Measurements from ENCODE around the gene RPTOR.
A peak's percentile ranks its signal among the peaks of the same experiment; 100 is the strongest.

RPTOR gene

GRCh38 chr17:80892900-80893603 lies 348.4 kb downstream of the RPTOR start:
- H3K36me3 ChIP-seq: peaks cover 26 to 68% (median 52%) of the 10 kb centered on the region in 11 experiments
- H3K4me1 ChIP-seq: peaks cover 47 to 83% (median 63%) of the 10 kb centered on the region in 10 experiments
- H3K9ac ChIP-seq: peak overlapping the region in 3 of 11 experiments; percentile 19 to 63 (median 30); a peak in 1 of 22 replicates
- peaks cover 23 to 55% (median 33%) of the 10 kb centered on the region in 11 experiments for H3K27me3 ChIP-seq
- H4K20me1 ChIP-seq: peaks cover 46 to 98% (median 83%) of the 10 kb centered on the region in 11 experiments; a peak in 21 of 22 replicates
- H3K4me2 ChIP-seq: peak overlapping the region; percentile 89 to 98 (median 95)
- TF ChIP-seq Cebpa-rat (IDR thresholded peaks at IDR 0.05): no peak
- H3K27ac ChIP-seq: peak overlapping the region in 6 of 11 experiments; percentile 46 to 67 (median 60); a peak in 8 of 22 replicates
- H3K4me3 ChIP-seq: no peak overlapping the region
- H3K9me3 ChIP-seq (replicated peaks in 1 of 11): no peaks in the 10 kb centered on the region

- H3K27ac ChIP-seq: peak overlapping the region in 1 of 11 experiments; percentile 2; a peak in 1 of 22 replicates
- H3K4me2 ChIP-seq: peak overlapping the region; percentile 89 to 98 (median 95); a peak in 18 of 22 replicates
- peaks cover 46 to 81% (median 61%) of the 10 kb centered on the region in 10 experiments for H3K4me1 ChIP-seq
Measured at GRCh38 chr17:80893604-80894438, 349.2 kb downstream of the RPTOR start.

GRCh38 chr17:80894439-80894721 lies 349.7 kb downstream of the RPTOR start:
- Histone ChIP-seq H3K4me3 (no peak overlapping the region), H3K4me2 (peak overlapping the region in 2 of 11 experiments; percentile 5 to 28; a peak in 3 of 22 replicates), H3K9me3 (replicated peaks in 1 of 11) (no peaks in the 10 kb centered on the region), H4K20me1 (peaks cover 32 to 93% (median 79%) of the 10 kb centered on the region in 11 experiments; a peak in 21 of 22 replicates), H3K27me3 (peaks cover 13 to 44% (median 26%) of the 10 kb centered on the region in 11 experiments), H3K4me1 (peaks cover 41 to 81% (median 61%) of the 10 kb centered on the region in 10 experiments), H3K36me3 (peaks cover 26 to 56% (median 45%) of the 10 kb centered on the region in 11 experiments), H3K27ac (no peak overlapping the region), H3K9ac (no peak overlapping the region)
- no peak for TF ChIP-seq Cebpa-rat (IDR thresholded peaks at IDR 0.05)

More at GRCh38 chr17:80893604-80894438, 349.2 kb downstream of the RPTOR start:
- H4K20me1 ChIP-seq: peaks cover 38 to 93% (median 79%) of the 10 kb centered on the region in 11 experiments; a peak in 21 of 22 replicates
- H3K9ac ChIP-seq: no peak overlapping the region
- H3K27me3 ChIP-seq: peaks cover 19 to 50% (median 29%) of the 10 kb centered on the region in 11 experiments
- peaks cover 26 to 61% (median 46%) of the 10 kb centered on the region in 11 experiments for H3K36me3 ChIP-seq
- H3K4me3 ChIP-seq: no peak overlapping the region
- TF ChIP-seq Cebpa-rat (IDR thresholded peaks at IDR 0.05): no peak
- no peaks in the 10 kb centered on the region for H3K9me3 ChIP-seq (replicated peaks in 1 of 11)

GRCh38 chr17:80894726-80895125 lies 350.1 kb downstream of the RPTOR start:
- H3K4me3 ChIP-seq: no peak overlapping the region
- no peak overlapping the region for H3K9ac ChIP-seq
- H3K4me2 ChIP-seq: peak overlapping the region in 2 of 11 experiments; percentile 1 to 5; a peak in 3 of 22 replicates
- peaks cover 37 to 81% (median 61%) of the 10 kb centered on the region in 10 experiments for H3K4me1 ChIP-seq
- no peak for TF ChIP-seq Cebpa-rat (IDR thresholded peaks at IDR 0.05)
- no peaks in the 10 kb centered on the region for H3K9me3 ChIP-seq (replicated peaks in 1 of 11)
- H3K27me3 ChIP-seq: peaks cover 9 to 41% (median 22%) of the 10 kb centered on the region in 11 experiments; a peak in 19 of 22 replicates
- peaks cover 29 to 93% (median 79%) of the 10 kb centered on the region in 11 experiments; a peak in 21 of 22 replicates for H4K20me1 ChIP-seq
- peaks cover 27 to 59% (median 46%) of the 10 kb centered on the region in 11 experiments for H3K36me3 ChIP-seq
- H3K27ac ChIP-seq: no peak overlapping the region

- no peak for TF ChIP-seq Cebpa-rat (IDR thresholded peaks at IDR 0.05)
- Histone ChIP-seq H3K9ac (no peak overlapping the region), H3K4me2 (peak overlapping the region in 3 of 11 experiments; percentile 1 to 8 (median 5); a peak in 4 of 22 replicates), H4K20me1 (peaks cover 22 to 93% (median 79%) of the 10 kb centered on the region in 11 experiments; a peak in 21 of 22 replicates), H3K27me3 (peaks cover 4 to 34% (median 17%) of the 10 kb centered on the region in 11 experiments; a peak in 14 of 22 replicates), H3K27ac (no peak overlapping the region), H3K36me3 (peaks cover 31 to 66% (median 47%) of the 10 kb centered on the region in 11 experiments), H3K9me3 (replicated peaks in 1 of 11) (no peaks in the 10 kb centered on the region), H3K4me3 (no peak overlapping the region), H3K4me1 (peaks cover 32 to 81% (median 61%) of the 10 kb centered on the region in 10 experiments)
Measured at GRCh38 chr17:80895366-80895765, 350.7 kb downstream of the RPTOR start.

DNA sequence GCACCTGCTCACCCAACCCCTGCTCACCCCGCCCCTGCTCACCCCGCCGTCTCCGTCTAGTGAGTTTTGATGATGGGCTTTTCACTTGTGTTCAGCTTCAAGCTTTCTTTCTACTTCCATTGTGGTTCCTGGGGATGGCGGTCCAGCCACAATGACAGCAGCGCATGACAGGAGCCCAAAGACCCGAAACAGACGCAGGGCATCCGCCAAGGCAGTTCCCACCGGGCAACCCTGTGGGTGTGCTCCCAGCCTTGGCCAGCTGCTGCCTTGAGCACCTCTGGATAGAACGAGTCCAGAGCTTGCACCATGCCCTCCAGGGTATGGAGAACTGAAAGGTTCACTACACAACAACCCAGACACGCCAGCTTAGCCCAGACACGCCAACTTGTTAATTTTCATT lies 354.1 kb downstream of the RPTOR start:
- peak in 1 of 11 experiments; percentile 74; a peak in 2 of 22 replicates for TF ChIP-seq Cebpa-rat (IDR thresholded peaks at IDR 0.05)
- peak overlapping the region in 10 of 11 experiments; percentile 4 to 84 (median 67); a peak in 17 of 22 replicates for H3K4me2 ChIP-seq
- peak overlapping the region in 1 of 11 experiments; percentile 18; a peak in 1 of 22 replicates for H3K9ac ChIP-seq
- no peak overlapping the region for H3K4me3 ChIP-seq
- peaks cover 17 to 81% (median 55%) of the 10 kb centered on the region in 10 experiments for H3K4me1 ChIP-seq
- H3K9me3 ChIP-seq (replicated peaks in 1 of 11): no peaks in the 10 kb centered on the region
- H3K36me3 ChIP-seq: peaks cover 30 to 70% (median 56%) of the 10 kb centered on the region in 11 experiments
- H3K27ac ChIP-seq: peak overlapping the region in 1 of 11 experiments; percentile 64; a peak in 2 of 22 replicates
- peaks cover 9 to 37% (median 26%) of the 10 kb centered on the region in 11 experiments; a peak in 21 of 22 replicates for H3K27me3 ChIP-seq
- peaks cover 0 to 92% (median 79%) of the 10 kb centered on the region in 11 experiments; a peak in 21 of 22 replicates for H4K20me1 ChIP-seq

- peaks cover 17 to 46% (median 35%) of the 10 kb centered on the region in 11 experiments; a peak in 21 of 22 replicates for H3K27me3 ChIP-seq
- no peak for TF ChIP-seq Cebpa-rat (IDR thresholded peaks at IDR 0.05)
- peak overlapping the region in 1 of 11 experiments; percentile 64; a peak in 2 of 22 replicates for H3K27ac ChIP-seq
- peak overlapping the region in 9 of 11 experiments; percentile 63 to 84 (median 75); a peak in 17 of 22 replicates for H3K4me2 ChIP-seq
- peaks cover 0 to 92% (median 80%) of the 10 kb centered on the region in 11 experiments; a peak in 21 of 22 replicates for H4K20me1 ChIP-seq
- H3K9ac ChIP-seq: peak overlapping the region in 1 of 11 experiments; percentile 18; a peak in 1 of 22 replicates
- H3K9me3 ChIP-seq (replicated peaks in 1 of 11): no peaks in the 10 kb centered on the region
- H3K4me3 ChIP-seq: no peak overlapping the region
- peaks cover 23 to 66% (median 49%) of the 10 kb centered on the region in 11 experiments for H3K36me3 ChIP-seq
- H3K4me1 ChIP-seq: peaks cover 17 to 82% (median 64%) of the 10 kb centered on the region in 10 experiments
Measured at GRCh38 chr17:80899402-80900268, 355.0 kb downstream of the RPTOR start.

All from BLaER1 treated with 17β-estradiol and CSF1 and Interleukin-3, amounts not matched to agents 10 nM and 100 nM (cell line).